Fibroblast of mammary gland (primary cell): ENCODE data around the gene CPXM1.

ENCODE experiments used
- DNase-seq: peaks from one replicate; pipeline ENCODE4 v3.0.0-alpha.2; 2010; ENCODE audit warnings: low read depth
- H3K4me3 ChIP-seq: 2 replicates; pipeline ENCODE4 v1.5.1; 2011; ENCODE audit warnings: low read depth, mild to moderate bottlenecking, low read length, moderate library complexity; ENCODE audit not compliant: control insufficient read depth
- CTCF ChIP-seq: conservative IDR thresholded peaks from 2 replicates; pipeline ENCODE4 v1.5.1; 2011; ENCODE audit warnings: low read depth, low read length, inconsistent platforms; ENCODE audit not compliant: control insufficient read depth, insufficient read depth

Gene CPXM1

GRCh38 chr20:2840138-2840966 is 39.9 kb upstream of the CPXM1 start, which contains the start of the genes PCED1A and VPS16:
Gene PCED1A, minus strand, starts transcription at chr20:2840655. Its CDS starts 743 bp downstream, at chr20:2839912.
Gene VPS16, plus strand, starts transcription at chr20:2840745. Its CDS starts 30 bp downstream, at chr20:2840775.
- no peak for TF ChIP-seq CTCF
- peak within 1 kb of the TSS; percentile 85 for H3K4me3 ChIP-seq
- peak; percentile 82 for DNase-seq

GRCh38 chr20:2839732-2840137 is 39.3 kb upstream of the CPXM1 start:
- no peak overlapping the region for H3K4me3 ChIP-seq
- TF ChIP-seq CTCF: no peak
- DNase-seq: no peak

- H3K4me3 ChIP-seq: no peak overlapping the region
- DNase-seq: no peak
- no peak for TF ChIP-seq CTCF
Measured at GRCh38 chr20:2838847-2839671, 38.6 kb upstream of the CPXM1 start.

DNA sequence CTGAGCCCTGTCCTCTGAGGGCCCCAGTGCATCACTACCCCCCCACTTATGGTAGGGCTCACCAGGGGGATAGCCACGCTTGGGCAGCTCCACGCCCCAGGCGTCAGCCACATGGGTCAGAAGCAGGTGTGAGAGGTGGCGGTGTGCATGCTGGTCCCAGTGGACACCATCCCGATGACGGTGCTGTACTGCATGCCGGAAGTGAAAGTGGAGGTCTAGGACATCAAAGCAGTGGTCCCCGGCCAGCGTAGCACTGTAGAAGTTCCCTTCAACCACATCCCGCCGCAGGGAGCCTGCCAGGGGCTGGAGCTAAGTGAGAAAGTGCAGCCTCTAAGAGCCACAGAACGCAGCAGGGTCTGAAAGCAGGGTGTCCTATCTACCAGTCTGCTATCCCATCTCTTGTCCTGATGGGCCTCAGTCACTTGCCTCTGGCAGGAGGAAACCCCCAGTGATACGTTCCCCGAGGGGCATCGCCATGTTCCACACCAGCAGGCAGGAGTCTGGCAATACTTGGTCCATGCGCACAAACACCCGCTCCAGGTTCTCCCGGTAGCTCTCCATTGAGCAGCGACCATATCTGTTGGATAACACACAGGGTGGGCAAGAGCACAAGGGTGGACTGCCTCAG is 37.9 kb upstream of the CPXM1 start:
- no peak for TF ChIP-seq CTCF
- DNase-seq: no peak

GRCh38 chr20:2837221-2837960 is 37.0 kb upstream of the CPXM1 start:
- no peak for TF ChIP-seq CTCF
- no peak for DNase-seq
- no peak overlapping the region for H3K4me3 ChIP-seq

More for the DNA sequence above, 37.9 kb upstream of the CPXM1 start:
- no peak overlapping the region for H3K4me3 ChIP-seq

- no peak for TF ChIP-seq CTCF
- H3K4me3 ChIP-seq: no peak overlapping the region
- DNase-seq: no peak
Measured at GRCh38 chr20:2836035-2836434, 35.6 kb upstream of the CPXM1 start.
